NCI-H748 (cell line): Measurements from ENCODE around the gene CCRL2.
A peak's percentile ranks its signal among the peaks of the same experiment; 100 is the strongest.
"Not testable (repeated sequence)": the region's sequence is repeated elsewhere in the genome, so short reads cannot be mapped to it uniquely, and the experiment has no call there.

Experiments
- DNase-seq: peaks from one replicate; lab custom pipeline; 2025; ENCODE audit not compliant: unreplicated experiment; lab: John Stamatoyannopoulos, UW

The CCRL2 gene

DNA sequence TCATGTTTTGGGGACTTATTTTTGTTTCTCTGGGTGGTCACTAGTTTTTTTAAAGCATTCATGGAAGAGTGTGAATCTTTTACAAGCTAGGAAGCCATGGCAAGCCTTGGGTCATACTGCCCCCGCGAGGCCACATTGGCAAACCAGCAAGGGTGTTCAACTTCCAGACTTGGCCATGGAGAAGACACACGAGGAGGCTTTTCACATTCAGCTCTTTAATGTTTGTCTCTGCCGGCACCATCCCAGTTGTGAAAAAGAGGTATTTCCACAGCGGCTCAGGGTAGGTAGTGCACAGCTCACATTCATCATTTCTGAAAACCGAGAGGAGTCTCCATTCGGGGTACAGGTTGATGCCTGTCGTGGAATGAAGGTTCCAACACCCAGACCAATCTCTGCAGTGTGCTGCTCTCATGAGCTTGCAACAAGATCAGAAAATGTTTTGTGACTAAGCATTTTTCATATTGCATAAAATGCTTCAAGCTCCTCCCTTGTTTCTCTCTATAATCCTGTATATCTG lies 28.6 kb upstream of the CCRL2 start:
- peak; percentile 62 for DNase-seq

- DNase-seq: no peak
Measured at GRCh38 chr3:46380471-46381221, 26.4 kb upstream of the CCRL2 start.

GRCh38 chr3:46381625-46382024 lies 25.4 kb upstream of the CCRL2 start:
- no peak for DNase-seq

GRCh38 chr3:46383211-46383950 lies 23.7 kb upstream of the CCRL2 start:
- DNase-seq: no peak

GRCh38 chr3:46383951-46384330 lies 23.1 kb upstream of the CCRL2 start:
- DNase-seq: peak; percentile 18

DNA sequence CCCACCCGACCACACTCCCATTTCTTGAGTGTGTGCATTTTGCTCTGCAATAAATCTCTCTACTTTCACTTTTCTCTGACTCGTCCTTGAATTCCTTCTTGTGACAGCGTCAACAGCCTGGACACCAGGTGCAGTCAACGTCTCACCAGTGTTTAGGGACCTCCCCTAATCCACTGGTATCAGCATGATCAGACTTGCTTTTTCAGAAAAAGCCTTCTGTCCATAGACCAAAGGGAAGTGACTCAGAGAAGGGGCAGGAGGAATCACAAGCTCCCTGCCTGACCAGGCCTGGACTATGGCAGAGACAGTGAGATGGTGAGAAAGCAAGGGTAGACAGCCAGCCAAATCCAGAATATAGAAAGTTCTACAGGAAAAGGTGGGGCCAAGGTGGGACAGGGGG lies 20.9 kb upstream of the CCRL2 start:
- peak; percentile 8 for DNase-seq

GRCh38 chr3:46388847-46389246 lies 18.2 kb upstream of the CCRL2 start:
- not testable (repeated sequence) for DNase-seq

DNA sequence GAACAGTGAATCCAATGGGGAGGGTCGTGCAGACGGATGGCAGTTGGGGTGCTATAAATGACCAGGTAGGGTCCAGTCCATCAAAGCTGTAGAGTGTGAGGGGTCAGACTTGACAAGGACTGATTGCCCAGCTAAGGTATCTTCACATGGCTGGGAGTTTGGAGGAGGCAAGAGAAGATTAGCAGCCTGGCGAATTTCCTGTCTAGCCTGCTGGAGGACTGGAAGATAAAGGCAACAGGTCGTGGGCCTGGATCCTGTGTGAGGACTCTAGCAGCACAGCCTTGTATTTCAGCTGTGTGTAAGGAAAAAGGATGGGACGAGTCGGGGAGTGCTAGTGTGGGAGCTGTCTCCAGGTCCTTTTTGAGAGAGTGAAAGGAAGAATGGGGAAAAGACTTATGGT lies 17.8 kb upstream of the CCRL2 start:
- DNase-seq: no peak

DNA sequence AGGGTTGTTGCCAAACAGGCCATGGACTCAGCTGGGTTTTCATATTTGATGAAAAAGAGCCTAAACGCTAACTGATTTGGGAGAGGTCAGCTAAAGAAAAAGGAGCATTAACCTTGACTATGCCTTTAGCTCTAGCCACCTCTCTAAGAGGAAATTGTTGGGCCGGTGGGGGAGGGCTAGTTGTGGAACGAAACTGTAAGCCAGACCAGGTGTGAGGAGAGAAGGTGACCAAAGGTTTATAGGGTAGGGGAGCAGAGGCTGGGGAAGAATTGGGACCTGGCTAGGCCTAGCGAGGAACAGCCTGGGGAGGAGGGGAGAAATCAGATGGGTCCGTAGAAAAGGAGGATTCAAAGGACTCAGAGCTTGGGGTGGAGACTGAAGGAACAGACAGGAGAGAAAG lies 15.5 kb upstream of the CCRL2 start:
- not testable (repeated sequence) for DNase-seq

GRCh38 chr3:46393011-46393410 lies 14.0 kb upstream of the CCRL2 start:
- no peak for DNase-seq

GRCh38 chr3:46393554-46394434 lies 13.3 kb upstream of the CCRL2 start:
- no peak for DNase-seq

- no peak for DNase-seq
Measured at GRCh38 chr3:46395210-46395661, 11.8 kb upstream of the CCRL2 start.

- no peak for DNase-seq
Measured at GRCh38 chr3:46395766-46396530, 11.1 kb upstream of the CCRL2 start.

- no peak for DNase-seq
Measured at GRCh38 chr3:46397111-46397510, 9.9 kb upstream of the CCRL2 start.

- DNase-seq: no peak
Measured at GRCh38 chr3:46398186-46398955, 8.7 kb upstream of the CCRL2 start.

DNA sequence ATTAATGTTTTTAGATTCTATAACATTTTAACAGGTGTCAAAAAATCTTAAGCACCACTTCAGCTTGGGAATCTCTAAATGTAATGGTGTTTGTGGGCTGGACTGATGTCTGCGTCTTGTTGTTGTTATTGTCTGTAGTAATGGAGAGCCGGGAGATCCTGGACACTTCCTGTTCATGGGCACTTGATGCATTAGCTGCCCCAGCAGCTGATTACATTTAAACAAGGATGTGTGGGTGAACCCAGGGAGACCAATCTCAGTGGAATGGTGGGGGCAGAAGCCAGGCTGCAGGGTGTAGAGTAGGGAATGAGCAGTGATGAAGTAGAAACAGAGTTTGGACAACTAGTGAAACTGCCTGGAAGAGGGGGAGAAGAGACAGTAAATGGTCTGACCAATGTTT lies 8.0 kb upstream of the CCRL2 start:
- no peak for DNase-seq

DNA sequence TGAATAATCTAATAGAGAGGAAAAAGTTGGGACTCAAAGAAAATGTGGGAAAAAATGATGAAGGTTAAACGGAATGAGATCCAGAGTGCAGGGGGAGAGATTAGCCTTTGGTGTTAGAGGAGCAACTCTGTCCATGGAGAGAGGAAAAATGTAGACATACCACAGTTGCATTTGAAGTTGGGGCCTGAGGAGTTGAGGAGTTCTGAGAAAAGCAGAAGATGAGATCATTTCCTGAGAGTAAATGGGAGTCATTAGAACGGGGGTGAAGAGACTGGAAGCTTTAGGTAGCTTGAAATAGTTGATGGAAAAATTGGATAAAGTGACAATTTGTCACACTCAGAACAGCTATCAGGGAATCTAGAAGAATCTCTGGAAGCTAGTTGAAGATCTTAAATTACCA lies 7.5 kb upstream of the CCRL2 start:
- no peak for DNase-seq

DNA sequence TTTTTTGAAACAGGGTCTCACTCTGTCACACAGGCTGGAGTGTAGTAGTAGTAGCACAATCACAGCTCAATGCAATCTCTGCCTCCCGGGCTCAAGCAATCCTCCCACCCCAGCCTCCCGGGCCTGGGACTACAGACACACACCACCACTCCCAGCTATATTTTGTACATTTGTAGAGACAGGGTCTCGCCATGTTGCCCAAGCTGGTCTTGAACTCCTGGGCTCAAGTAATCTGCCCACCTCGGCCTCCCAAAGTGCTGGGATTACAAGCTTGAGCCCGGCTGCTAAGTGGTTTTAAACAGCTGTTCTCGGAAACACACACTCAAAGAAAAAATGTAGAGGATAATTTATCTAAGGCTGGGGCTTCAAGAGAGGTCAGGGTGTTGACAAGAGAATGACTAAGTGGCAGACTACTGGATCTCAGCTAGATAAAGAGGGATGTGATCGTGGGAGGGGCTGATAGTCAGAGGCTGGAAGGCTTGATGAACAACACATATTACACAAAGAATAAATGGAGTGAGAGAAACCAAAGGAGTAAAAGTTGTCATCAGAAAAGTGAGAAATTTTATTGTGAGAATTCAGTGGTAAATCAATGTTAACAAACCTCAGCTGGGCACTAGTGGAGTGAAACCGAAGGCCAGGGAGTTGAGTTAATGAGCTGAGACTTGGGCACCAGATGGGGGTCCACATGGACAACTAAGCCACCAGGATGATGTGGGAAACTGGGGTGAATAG lies 6.9 kb upstream of the CCRL2 start:
- no peak for DNase-seq

DNA sequence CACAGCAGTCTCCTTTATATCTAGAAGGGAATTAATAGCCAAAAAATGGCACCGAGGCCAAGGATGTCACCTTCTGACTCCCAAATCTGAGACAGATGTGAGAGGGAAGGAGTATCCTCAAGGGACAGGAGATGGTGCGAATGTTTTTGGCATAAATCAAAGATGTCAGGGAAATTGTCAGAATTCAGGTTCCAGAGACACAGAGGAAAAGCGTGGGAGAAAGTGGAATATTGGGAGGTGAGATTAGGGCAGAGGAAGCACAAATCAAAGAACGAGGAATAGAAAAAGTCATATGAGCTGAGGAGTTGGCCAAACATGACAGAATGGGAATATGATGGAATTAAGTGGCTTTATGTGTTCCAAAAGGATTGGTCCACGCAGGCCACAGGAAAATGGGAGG lies 6.2 kb upstream of the CCRL2 start:
- DNase-seq: no peak
